ENCODE data around the gene COPS4.
A peak's percentile ranks its signal among the peaks of the same experiment; 100 is the strongest.
"Not testable (repeated sequence)": the region's sequence is repeated elsewhere in the genome, so short reads cannot be mapped to it uniquely, and the experiment has no call there.

The COPS4 gene

GRCh38 chr4:83034630-83035494 lies at the start of gene COPS4:
TSS of gene COPS4 (plus strand) at chr4:83035183. CDS start at chr4:83035225, 42 bp downstream.
- DNase-seq (ENCODE audit: low read depth) = peak; percentile 100

- DNase-seq (ENCODE audit: low read depth) = not testable (repeated sequence)
Measured at GRCh38 chr4:82987519-82987918, 47.5 kb upstream of the COPS4 start.

- peak; percentile 46 for DNase-seq (ENCODE audit: low read depth)
Measured at GRCh38 chr4:82988323-82988832, 46.6 kb upstream of the COPS4 start.

GRCh38 chr4:82989575-82990429 lies 45.2 kb upstream of the COPS4 start:
- DNase-seq (ENCODE audit: low read depth) = no peak

GRCh38 chr4:82994834-82995233 lies 40.1 kb upstream of the COPS4 start:
- no peak for DNase-seq (ENCODE audit: low read depth)

GRCh38 chr4:82998898-82999297 lies 36.1 kb upstream of the COPS4 start:
- no peak for DNase-seq (ENCODE audit: low read depth)

- DNase-seq (ENCODE audit: low read depth) = no peak
Measured at GRCh38 chr4:83002329-83002728, 32.7 kb upstream of the COPS4 start.

- not testable (repeated sequence) for DNase-seq (ENCODE audit: low read depth)
Measured at GRCh38 chr4:83003044-83003791, 31.8 kb upstream of the COPS4 start.

- DNase-seq (ENCODE audit: low read depth) = no peak
Measured at GRCh38 chr4:83009529-83009928, 25.5 kb upstream of the COPS4 start.

- no peak for DNase-seq (ENCODE audit: low read depth)
Measured at GRCh38 chr4:83010111-83010521, 24.9 kb upstream of the COPS4 start.

- DNase-seq (ENCODE audit: low read depth) = no peak
Measured at GRCh38 chr4:83010522-83011318, 24.3 kb upstream of the COPS4 start, which contains the start of gene LIN54. TSS of gene LIN54 (minus strand) at chr4:83010823. CDS start at chr4:82984844, 25,979 bp downstream.

GRCh38 chr4:83011689-83012199 lies 23.2 kb upstream of the COPS4 start:
- no peak for DNase-seq (ENCODE audit: low read depth)

- no peak for DNase-seq (ENCODE audit: low read depth)
Measured at GRCh38 chr4:83012200-83012686, 22.7 kb upstream of the COPS4 start.

- DNase-seq (ENCODE audit: low read depth) = peak; percentile 94
Measured at GRCh38 chr4:83012687-83013419, 22.1 kb upstream of the COPS4 start.

- DNase-seq (ENCODE audit: low read depth) = no peak
Measured at GRCh38 chr4:83013420-83013867, 21.5 kb upstream of the COPS4 start.

- DNase-seq (ENCODE audit: low read depth) = no peak
Measured at GRCh38 chr4:83013902-83014301, 21.1 kb upstream of the COPS4 start.

- no peak for DNase-seq (ENCODE audit: low read depth)
Measured at GRCh38 chr4:83019794-83020494, 15.0 kb upstream of the COPS4 start.

- DNase-seq (ENCODE audit: low read depth) = no peak
Measured at GRCh38 chr4:83022724-83023450, 12.1 kb upstream of the COPS4 start.
